Caco-2 (cell line): ENCODE measurements around the gene CACNA1G. TPM values are rescaled to one million over a fixed set of nuclear protein-coding genes. Genes with fewer than 3 reads are reported as not detected.

Experiments used
- BruUV-seq: library from RNA; stranded (reverse); fragments of 400-500 nt; replicated peaks from 2 replicates; lab custom pipeline; 2021; lab: Mats Ljungman, UMichigan
- CTCF ChIA-PET: fragments of 300-600 bp; sonication (Branson Sonifier 250); formaldehyde crosslinking; loops from one replicate; lab custom pipeline; 2022; ENCODE audit warnings: antibody characterized with exemption; lab: Charles Lee
- POLR2A ChIA-PET: fragments of 300-600 bp; sonication (Branson Sonifier 250); formaldehyde crosslinking; loops from one replicate; lab custom pipeline; 2022; ENCODE audit warnings: antibody characterized with exemption; lab: Charles Lee
- DNase-seq, 2 experiments: peaks; one replicate each; pipeline versions ENCODE4 v3.0.0 to v3.0.0-alpha.2; 2020 to 2022
- H3K27me3 ChIP-seq: replicated peaks from 2 replicates; pipeline ENCODE4 v1.6.0; 2011; ENCODE audit warnings: low read length; ENCODE audit not compliant: control insufficient read depth, insufficient read depth
- H3K36me3 ChIP-seq: 2 replicates; pipeline ENCODE4 v1.5.1; 2011; ENCODE audit warnings: low read length; ENCODE audit not compliant: control insufficient read depth, insufficient read depth
- H3K4me1 ChIP-seq: fragments of 250-450 bp; sonication (Bioruptor Pico); 2 replicates; pipeline ENCODE4 v1.5.1; 2020; ENCODE audit warnings: mild to moderate bottlenecking
- H3K4me3 ChIP-seq: 2 replicates; pipeline ENCODE4 v1.5.1; 2011; ENCODE audit warnings: low read depth, mild to moderate bottlenecking, control low read depth, low read length
- H3K9me3 ChIP-seq: fragments of 250-450 bp; sonication (Bioruptor Pico); 2 replicates; pipeline ENCODE4 v1.5.1; 2020; ENCODE audit warnings: mild to moderate bottlenecking, moderate library complexity
- H3K27ac Mint-ChIP-seq: one replicate; pipeline ENCODE4 v1.8.0; 2022; ENCODE audit warnings: mixed read lengths; ENCODE audit not compliant: unreplicated experiment
- H3K27me3 Mint-ChIP-seq: one replicate; pipeline ENCODE4 v1.8.0; 2022; ENCODE audit warnings: mixed read lengths; ENCODE audit not compliant: insufficient read depth, unreplicated experiment
- H3K36me3 Mint-ChIP-seq: one replicate; pipeline ENCODE4 v1.8.0; 2022; ENCODE audit warnings: mild to moderate bottlenecking, mixed read lengths; ENCODE audit not compliant: insufficient read depth, unreplicated experiment
- H3K4me1 Mint-ChIP-seq: one replicate; pipeline ENCODE4 v1.8.0; 2022; ENCODE audit warnings: low read depth, mixed read lengths; ENCODE audit not compliant: unreplicated experiment
- H3K4me3 Mint-ChIP-seq: one replicate; pipeline ENCODE4 v1.8.0; 2022; ENCODE audit warnings: mild to moderate bottlenecking, moderate library complexity, mixed read lengths; ENCODE audit not compliant: unreplicated experiment
- H3K9me3 Mint-ChIP-seq: one replicate; pipeline ENCODE4 v1.8.0; 2022; ENCODE audit warnings: mixed read lengths; ENCODE audit not compliant: unreplicated experiment
- intact Hi-C: fragments of 100-400 bp; cut with micrococcal nuclease; formaldehyde crosslinking; loops from one replicate; pipeline ENCODE4 v1.10.0; 2022; ENCODE audit not compliant: unreplicated experiment
- total RNA-seq: library from RNA; stranded (reverse); gene quantifications from 2 replicates; pipeline ENCODE4 v1.2.3, GENCODE V29; 2022
- TF ChIP-seq, protein P1 (sequence below), 2 experiments: fragments of 200-600 bp in 1 of 2; IDR thresholded peaks; 1 replicate in 1 of 2; 2 replicates in 1 of 2; pipeline versions ENCODE4 v1.5.1 to v1.8.0; 2011 to 2022; ENCODE audit warnings: antibody characterized with exemption in 1 of 2, control low read depth in 1 of 2, inconsistent platforms in 1 of 2, low read depth in 1 of 2, low read length in 1 of 2, mild to moderate bottlenecking in 1 of 2, moderate library complexity in 1 of 2; ENCODE audit not compliant: insufficient read depth in 1 of 2, severe bottlenecking in 1 of 2, unreplicated experiment in 1 of 2

CACNA1G gene
- total RNA-seq, 1 experiment from 2014 or later: 1.4 TPM

DNA sequence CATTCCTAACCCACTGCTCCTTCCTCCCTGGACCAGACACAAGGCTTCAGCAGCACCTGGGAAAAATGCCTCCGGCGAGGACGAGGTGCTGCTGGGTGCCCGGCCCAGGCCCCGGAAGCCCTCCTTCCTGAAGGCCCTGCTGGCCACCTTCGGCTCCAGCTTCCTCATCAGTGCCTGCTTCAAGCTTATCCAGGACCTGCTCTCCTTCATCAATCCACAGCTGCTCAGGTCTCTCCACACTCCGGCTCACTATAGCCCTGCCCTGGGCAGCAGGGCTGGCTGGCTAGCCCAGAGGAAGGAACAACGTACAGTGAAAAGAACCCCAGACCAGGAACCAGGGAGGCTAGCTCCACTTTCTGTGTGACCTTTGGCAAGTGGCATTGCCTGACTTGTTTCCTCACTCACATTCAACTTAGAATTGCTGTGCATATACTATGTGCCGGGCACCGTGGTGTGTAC is 100.4 kb downstream of the CACNA1G start:
- BruUV-seq: no TSS peak
- Histone ChIP-seq H3K27me3 (no peaks in the 10 kb centered on the region), H3K36me3 (peaks cover 3% of the 10 kb centered on the region; the same call in 1 of the 2 replicates), H3K4me3 (no peak overlapping the region), H3K4me1 (peaks cover 31% of the 10 kb centered on the region), H3K9me3 (no peaks in the 10 kb centered on the region)
- POLR2A ChIA-PET: interaction anchor here (0.6 to 1.0 kb wide), 3 partner anchors 25 to 174 kb away, joined by 3 to 8 read pairs (median 4); partner anchors contain the start of gene WFIKKN2
- Mint-ChIP-seq H3K4me1 (peaks cover 46% of the 10 kb centered on the region), H3K4me3 (no peak overlapping the region), H3K27ac (peak overlapping the region; percentile 92), H3K9me3 (no peaks in the 10 kb centered on the region), H3K36me3 (peaks cover 13% of the 10 kb centered on the region), H3K27me3 (no peaks in the 10 kb centered on the region)
- no peak for DNase-seq
- CTCF ChIA-PET: interaction anchor here (0.5 to 2.6 kb wide), 15 partner anchors 10 to 263 kb away, joined by 3 to 23 read pairs (median 4); partner anchors contain the start of gene CACNA1G
- TF ChIP-seq, protein P1, sequence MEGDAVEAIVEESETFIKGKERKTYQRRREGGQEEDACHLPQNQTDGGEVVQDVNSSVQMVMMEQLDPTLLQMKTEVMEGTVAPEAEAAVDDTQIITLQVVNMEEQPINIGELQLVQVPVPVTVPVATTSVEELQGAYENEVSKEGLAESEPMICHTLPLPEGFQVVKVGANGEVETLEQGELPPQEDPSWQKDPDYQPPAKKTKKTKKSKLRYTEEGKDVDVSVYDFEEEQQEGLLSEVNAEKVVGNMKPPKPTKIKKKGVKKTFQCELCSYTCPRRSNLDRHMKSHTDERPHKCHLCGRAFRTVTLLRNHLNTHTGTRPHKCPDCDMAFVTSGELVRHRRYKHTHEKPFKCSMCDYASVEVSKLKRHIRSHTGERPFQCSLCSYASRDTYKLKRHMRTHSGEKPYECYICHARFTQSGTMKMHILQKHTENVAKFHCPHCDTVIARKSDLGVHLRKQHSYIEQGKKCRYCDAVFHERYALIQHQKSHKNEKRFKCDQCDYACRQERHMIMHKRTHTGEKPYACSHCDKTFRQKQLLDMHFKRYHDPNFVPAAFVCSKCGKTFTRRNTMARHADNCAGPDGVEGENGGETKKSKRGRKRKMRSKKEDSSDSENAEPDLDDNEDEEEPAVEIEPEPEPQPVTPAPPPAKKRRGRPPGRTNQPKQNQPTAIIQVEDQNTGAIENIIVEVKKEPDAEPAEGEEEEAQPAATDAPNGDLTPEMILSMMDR (IDR thresholded peaks at IDR 0.05; ENCODE audit: insufficient read depth in 1 of 2, low read depth in 1 of 2, low read length in 1 of 2, severe bottlenecking in 1 of 2, unreplicated experiment in 1 of 2): no peak
- intact Hi-C loops: loop anchor here (2.0 kb wide), 1 partner anchor 32 kb away; no protein-coding TSS in a partner anchor

DNA sequence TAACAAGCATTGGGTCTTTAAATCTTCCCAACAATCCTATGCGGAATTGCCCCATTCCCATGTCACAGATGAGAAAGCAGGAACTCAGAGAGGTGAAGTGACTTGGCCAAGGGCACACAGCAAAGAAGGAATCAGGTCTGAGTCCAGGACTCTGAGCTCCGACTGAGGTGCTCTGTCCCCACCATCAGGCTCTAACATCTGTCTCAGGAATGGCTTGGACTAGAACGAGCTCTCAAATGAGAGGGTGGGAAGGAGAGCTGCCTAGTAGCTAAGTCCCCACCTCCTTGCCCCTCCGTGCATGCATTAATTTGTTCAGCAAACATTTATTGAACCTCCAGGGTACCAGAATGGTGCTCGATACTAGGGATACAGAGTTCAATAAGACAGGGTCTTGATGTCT is 100.8 kb downstream of the CACNA1G start:
- POLR2A ChIA-PET: interaction anchor here (1.0 to 1.3 kb wide), 4 partner anchors 23 to 205 kb away, joined by 3 to 8 read pairs (median 5); partner anchors contain the start of gene TOB1
- Mint-ChIP-seq H3K4me3 (peak overlapping the region; percentile 16), H3K9me3 (no peaks in the 10 kb centered on the region)

DNA sequence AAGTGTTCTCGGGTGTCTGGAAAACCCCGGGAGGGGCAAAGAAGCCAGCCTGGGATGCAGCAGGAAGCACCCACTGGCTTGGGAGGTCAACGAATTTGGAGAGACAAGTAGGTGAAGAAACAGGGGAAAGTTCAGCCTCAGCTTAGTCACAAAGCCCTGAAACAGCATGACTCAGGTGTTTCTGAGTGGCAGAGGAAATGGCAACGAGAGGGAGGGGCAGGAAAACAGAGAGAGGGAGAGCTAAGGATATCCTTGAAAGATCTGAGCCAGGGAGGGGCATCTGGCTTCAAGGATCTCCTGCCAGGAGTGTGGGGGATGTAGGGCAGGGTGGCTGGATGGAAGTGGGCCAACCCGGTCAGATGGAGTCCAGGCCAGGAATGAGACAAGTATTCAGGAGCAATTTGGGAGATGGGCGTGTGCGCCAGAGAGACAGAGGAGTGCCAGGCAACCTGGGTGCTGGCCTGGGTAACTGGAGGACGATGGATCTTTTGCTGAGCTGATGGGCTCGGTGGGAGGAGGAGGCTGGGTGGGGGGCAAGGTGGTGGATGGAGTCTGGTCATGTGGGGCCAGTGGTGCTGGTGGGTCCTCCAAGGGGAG is 101.4 kb downstream of the CACNA1G start:
- Mint-ChIP-seq H3K4me3 (peak overlapping the region; percentile 16), H3K4me1 (peaks cover 47% of the 10 kb centered on the region), H3K27ac (peak overlapping the region; percentile 92), H3K9me3 (no peaks in the 10 kb centered on the region), H3K36me3 (peaks cover 13% of the 10 kb centered on the region), H3K27me3 (no peaks in the 10 kb centered on the region)
- DNase-seq: peak; percentile 86 to 92
- intact Hi-C loops: loop anchor here (2.0 kb wide), 1 partner anchor 33 kb away; no protein-coding TSS in a partner anchor
- Histone ChIP-seq H3K27me3 (no peaks in the 10 kb centered on the region), H3K36me3 (peaks cover 3% of the 10 kb centered on the region; the same call in 1 of the 2 replicates), H3K4me3 (no peak overlapping the region), H3K4me1 (peaks cover 31% of the 10 kb centered on the region), H3K9me3 (no peaks in the 10 kb centered on the region)
- POLR2A ChIA-PET: interaction anchor here (1.1 to 1.3 kb wide), 4 partner anchors 23 to 205 kb away, joined by 3 to 5 read pairs (median 4); partner anchors contain the start of gene TOB1
- TF ChIP-seq, protein P1 (IDR thresholded peaks at IDR 0.05; ENCODE audit: insufficient read depth in 1 of 2, low read depth in 1 of 2, low read length in 1 of 2, severe bottlenecking in 1 of 2, unreplicated experiment in 1 of 2): no peak
- BruUV-seq: no TSS peak
- CTCF ChIA-PET: interaction anchor here (0.6 to 2.6 kb wide), 13 partner anchors 9 to 182 kb away, joined by 3 to 23 read pairs (median 4); partner anchors contain the start of gene CACNA1G

More for the DNA sequence above, 100.8 kb downstream of the CACNA1G start:
- no TSS peak for BruUV-seq
- TF ChIP-seq, protein P1 (IDR thresholded peaks at IDR 0.05; ENCODE audit: insufficient read depth in 1 of 2, low read depth in 1 of 2, low read length in 1 of 2, severe bottlenecking in 1 of 2, unreplicated experiment in 1 of 2): no peak
- peaks cover 46% of the 10 kb centered on the region for H3K4me1 Mint-ChIP-seq
- Histone ChIP-seq H3K4me3 (no peak overlapping the region), H3K4me1 (peaks cover 31% of the 10 kb centered on the region), H3K27me3 (no peaks in the 10 kb centered on the region), H3K36me3 (peaks cover 3% of the 10 kb centered on the region; the same call in 1 of the 2 replicates), H3K9me3 (no peaks in the 10 kb centered on the region)
- H3K27ac Mint-ChIP-seq: peak overlapping the region; percentile 92
- intact Hi-C loops: loop anchor here (2.0 kb wide), 1 partner anchor 33 kb away; no protein-coding TSS in a partner anchor
- CTCF ChIA-PET: interaction anchor here (0.6 to 2.6 kb wide), 15 partner anchors 9 to 236 kb away, joined by 3 to 23 read pairs (median 4); partner anchors contain the start of gene CACNA1G
- DNase-seq: no peak
- peaks cover 13% of the 10 kb centered on the region for H3K36me3 Mint-ChIP-seq
- no peaks in the 10 kb centered on the region for H3K27me3 Mint-ChIP-seq
